Measurements from ENCODE around the gene PCNX2. TPM values are rescaled to one million over a fixed set of nuclear protein-coding genes. Genes with fewer than 3 reads are reported as not detected.
A peak's percentile ranks its signal among the peaks of the same experiment; 100 is the strongest.
"Not testable (repeated sequence)": the region's sequence is repeated elsewhere in the genome, so short reads cannot be mapped to it uniquely, and the experiment has no call there.

Gene PCNX2
- total and polyA plus RNA-seq, 9 donors: 5.7 to 26.0 (median 18.9) TPM

DNA sequence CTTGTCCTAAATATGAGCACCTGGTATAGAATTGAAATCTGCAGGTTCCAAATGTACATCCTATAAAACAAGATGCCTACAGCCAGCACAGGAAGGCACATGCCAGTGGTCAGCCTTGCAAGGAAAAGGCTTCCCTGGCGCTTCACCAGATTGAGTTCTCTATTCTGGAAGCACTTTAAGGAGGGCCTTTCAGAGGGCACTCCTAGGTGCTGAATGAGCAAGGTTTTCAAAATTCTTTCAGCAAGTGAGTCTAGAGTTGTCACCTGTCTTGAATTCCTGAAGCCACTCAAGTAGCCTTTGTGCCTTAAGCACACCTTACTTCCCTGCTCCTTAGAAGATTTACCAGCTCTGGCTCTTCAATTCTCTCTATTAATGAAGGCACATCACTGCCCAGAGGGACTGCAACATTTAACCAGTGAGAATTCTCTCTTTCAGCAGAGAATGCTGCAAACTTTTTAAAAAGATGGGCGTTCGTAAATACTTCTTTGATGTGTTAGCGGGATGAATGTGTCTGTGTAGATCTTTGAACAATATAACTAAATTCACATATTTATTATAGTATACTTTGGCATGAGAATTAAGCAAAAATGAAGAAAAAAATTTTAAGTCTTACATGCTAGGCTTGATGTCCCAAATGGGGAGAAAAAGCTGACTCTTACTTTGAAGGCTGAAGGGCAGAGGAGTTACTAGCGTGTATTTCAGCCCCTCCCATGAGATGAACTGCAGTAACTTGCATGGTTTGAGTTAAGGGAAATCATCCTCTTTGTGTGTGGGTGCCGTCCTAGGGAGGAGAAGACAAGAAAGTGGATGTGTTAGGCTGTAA is 183.1 kb downstream of the PCNX2 start:
- no peaks in the 10 kb centered on the region for H3K36me3 ChIP-seq
- WGBS, 3 donors: 53 to 65% (median 61%) methylated on average over 6 of the region's 6 CpGs
- no peak for DNase-seq
- peak overlapping the region in 1 of 2 donors; percentile 58 for H3K27ac ChIP-seq
- intact Hi-C loops (cut with DNase I): no loop called here
- peaks cover 3% of the 10 kb centered on the region for H3K4me1 ChIP-seq (ENCODE audit: insufficient read depth)
- TF ChIP-seq, protein P1, sequence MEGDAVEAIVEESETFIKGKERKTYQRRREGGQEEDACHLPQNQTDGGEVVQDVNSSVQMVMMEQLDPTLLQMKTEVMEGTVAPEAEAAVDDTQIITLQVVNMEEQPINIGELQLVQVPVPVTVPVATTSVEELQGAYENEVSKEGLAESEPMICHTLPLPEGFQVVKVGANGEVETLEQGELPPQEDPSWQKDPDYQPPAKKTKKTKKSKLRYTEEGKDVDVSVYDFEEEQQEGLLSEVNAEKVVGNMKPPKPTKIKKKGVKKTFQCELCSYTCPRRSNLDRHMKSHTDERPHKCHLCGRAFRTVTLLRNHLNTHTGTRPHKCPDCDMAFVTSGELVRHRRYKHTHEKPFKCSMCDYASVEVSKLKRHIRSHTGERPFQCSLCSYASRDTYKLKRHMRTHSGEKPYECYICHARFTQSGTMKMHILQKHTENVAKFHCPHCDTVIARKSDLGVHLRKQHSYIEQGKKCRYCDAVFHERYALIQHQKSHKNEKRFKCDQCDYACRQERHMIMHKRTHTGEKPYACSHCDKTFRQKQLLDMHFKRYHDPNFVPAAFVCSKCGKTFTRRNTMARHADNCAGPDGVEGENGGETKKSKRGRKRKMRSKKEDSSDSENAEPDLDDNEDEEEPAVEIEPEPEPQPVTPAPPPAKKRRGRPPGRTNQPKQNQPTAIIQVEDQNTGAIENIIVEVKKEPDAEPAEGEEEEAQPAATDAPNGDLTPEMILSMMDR (IDR thresholded peaks at IDR 0.05): no peak
- TF ChIP-seq EP300 (IDR thresholded peaks at IDR 0.05): no peak
- TF ChIP-seq POLR2A (IDR thresholded peaks at IDR 0.05): no peak
- H3K4me3 ChIP-seq: no peak overlapping the region
- no peaks in the 10 kb centered on the region for H3K27me3 ChIP-seq
- no peaks in the 10 kb centered on the region for H3K9me3 ChIP-seq

DNA sequence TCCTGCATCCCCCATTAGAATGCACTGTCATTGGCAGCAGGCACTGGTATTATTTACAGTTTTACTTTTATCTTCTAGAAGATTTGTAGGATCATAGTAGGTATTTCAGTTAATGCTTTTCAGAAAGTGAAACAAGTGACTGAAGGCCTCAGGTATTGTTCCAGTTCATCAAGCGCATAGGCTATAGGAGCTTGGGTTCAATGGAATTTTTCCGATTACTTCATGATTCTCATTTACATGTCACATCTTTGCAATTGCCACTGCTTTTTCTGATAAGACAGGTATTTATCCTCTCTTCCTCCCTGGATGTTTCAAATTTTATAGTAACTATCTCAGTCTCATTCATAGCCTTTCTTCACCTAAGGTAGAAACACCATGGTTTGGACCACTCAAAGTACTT is 183.8 kb downstream of the PCNX2 start:
- TF ChIP-seq POLR2A (IDR thresholded peaks at IDR 0.05): no peak
- no peak for TF ChIP-seq EP300 (IDR thresholded peaks at IDR 0.05)
- TF ChIP-seq, protein P1 (IDR thresholded peaks at IDR 0.05): no peak
- no peaks in the 10 kb centered on the region for H3K27me3 ChIP-seq
- H3K27ac ChIP-seq: no peak overlapping the region
- H3K36me3 ChIP-seq: no peaks in the 10 kb centered on the region
- no peak for DNase-seq
- peaks cover 6% of the 10 kb centered on the region for H3K4me1 ChIP-seq (ENCODE audit: insufficient read depth)
- intact Hi-C loops (cut with DNase I): no loop called here
- WGBS, 3 donors: 93 to 99% (median 99%) methylated on average over 2 of the region's 2 CpGs
- H3K9me3 ChIP-seq: no peaks in the 10 kb centered on the region
- H3K4me3 ChIP-seq: no peak overlapping the region

DNA sequence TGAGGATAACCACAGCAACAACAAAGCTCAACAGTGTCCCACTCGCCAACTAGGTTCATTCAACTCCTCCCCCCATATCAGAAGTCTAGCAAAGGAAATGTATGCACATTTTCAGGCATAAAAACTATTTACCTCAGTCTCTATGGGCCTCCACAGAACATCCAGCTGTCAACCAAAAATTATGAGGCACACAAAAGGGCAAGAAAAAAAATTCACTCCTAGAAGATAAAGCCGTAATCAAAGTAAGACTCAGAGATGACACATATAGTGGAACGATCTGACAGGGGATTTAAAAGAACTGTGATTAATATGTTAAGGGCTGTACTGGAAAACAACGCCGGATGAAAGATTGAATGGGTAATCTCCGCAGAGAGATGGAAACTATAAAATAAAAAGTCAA is 186.4 kb downstream of the PCNX2 start:
- DNase-seq: no peak
- intact Hi-C loops (cut with DNase I): no loop called here
- no peak for TF ChIP-seq POLR2A (IDR thresholded peaks at IDR 0.05)
- TF ChIP-seq, protein P1 (IDR thresholded peaks at IDR 0.05): no peak
- no peak for TF ChIP-seq EP300 (IDR thresholded peaks at IDR 0.05)
- Histone ChIP-seq H3K27ac (no peak overlapping the region), H3K9me3 (no peaks in the 10 kb centered on the region), H3K4me3 (no peak overlapping the region), H3K4me1 (ENCODE audit: insufficient read depth) (peaks cover 6% of the 10 kb centered on the region), H3K36me3 (no peaks in the 10 kb centered on the region), H3K27me3 (no peaks in the 10 kb centered on the region)
- 71 to 82% (median 79%) methylated on average over 6 of the region's 6 CpGs for WGBS, 3 donors

DNA sequence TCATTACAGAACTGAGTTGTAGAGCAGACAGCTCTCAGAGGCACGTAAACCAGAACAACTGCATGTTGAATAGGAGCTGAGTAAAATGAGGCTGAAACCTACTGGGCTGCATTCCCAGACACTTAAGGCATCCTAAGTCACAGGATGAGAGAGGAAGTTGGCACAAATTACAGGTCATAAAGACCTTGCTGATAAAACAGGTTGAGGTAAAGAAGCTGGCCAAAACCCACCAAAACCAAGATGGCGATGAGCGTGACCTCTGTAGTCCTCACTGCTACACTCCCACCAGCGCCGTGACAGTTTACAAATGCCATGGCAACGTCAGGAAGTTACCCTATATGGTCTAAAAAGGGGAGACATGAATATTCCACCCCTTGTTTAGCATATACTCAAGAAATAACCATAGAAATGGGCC is 187.8 kb downstream of the PCNX2 start:
- WGBS, 3 donors: 15 to 26% (median 26%) methylated on average over 6 of the region's 6 CpGs
- H3K9me3 ChIP-seq; intact Hi-C loops (cut with DNase I); H3K27me3 ChIP-seq; H3K36me3 ChIP-seq; H3K4me1 ChIP-seq (ENCODE audit: insufficient read depth): not testable (repeated sequence)
- peak overlapping the region in 1 of 2 donors; percentile 4 for H3K27ac ChIP-seq
- DNase-seq: peak; percentile 32 to 59 (median 38)
- peak overlapping the region; percentile 17 for H3K4me3 ChIP-seq

DNA sequence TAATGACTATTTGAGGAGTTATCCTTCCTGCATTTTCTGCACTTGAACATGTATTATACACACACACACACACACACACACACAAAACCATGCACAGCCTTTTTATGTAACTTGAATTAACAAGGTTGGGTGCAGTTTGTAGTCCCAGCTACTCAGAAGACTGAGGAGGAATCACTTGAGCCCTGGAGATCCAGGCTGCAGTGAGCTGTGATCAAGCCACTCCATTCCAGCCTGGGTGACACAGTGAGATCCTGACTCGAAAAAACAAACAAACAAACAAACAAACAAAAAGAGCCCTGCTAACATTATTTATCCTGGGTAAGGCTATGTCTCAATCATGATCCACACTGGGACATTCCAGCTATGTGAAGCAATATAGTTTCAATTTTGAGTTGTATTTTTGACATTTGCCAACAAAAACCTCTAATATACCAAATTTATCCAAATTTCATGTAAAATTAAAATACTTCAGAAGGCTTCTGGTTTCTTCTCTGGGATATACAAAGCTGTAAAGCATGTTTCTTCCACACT is 188.3 kb downstream of the PCNX2 start:
- Histone ChIP-seq H3K36me3 (no peaks in the 10 kb centered on the region), H3K4me1 (ENCODE audit: insufficient read depth) (peaks cover 6% of the 10 kb centered on the region), H3K27me3 (no peaks in the 10 kb centered on the region), H3K27ac (no peak overlapping the region), H3K9me3 (no peaks in the 10 kb centered on the region), H3K4me3 (no peak overlapping the region)
- DNase-seq: no peak
- intact Hi-C loops (cut with DNase I): no loop called here
- TF ChIP-seq EP300 (IDR thresholded peaks at IDR 0.05) (no peak), POLR2A (IDR thresholded peaks at IDR 0.05) (no peak)
- TF ChIP-seq, protein P1 (IDR thresholded peaks at IDR 0.05): no peak
- WGBS, 3 donors: 58 to 70% (median 61%) methylated on average over 1 of the region's 1 CpG
